HS-27A (cell line): Measurements from ENCODE around the gene AXIN1.
"Not testable (repeated sequence)": the region's sequence is repeated elsewhere in the genome, so short reads cannot be mapped to it uniquely, and the experiment has no call there.

Experiments used
- DNase-seq: peaks from one replicate; pipeline ENCODE4 v3.0.0-alpha.2; 2012; ENCODE audit warnings: low read depth, missing footprints

Gene AXIN1

GRCh38 chr16:333406-334094, 19.0 kb downstream of the AXIN1 start:
- DNase-seq: no peak

GRCh38 chr16:331181-331814, 21.2 kb downstream of the AXIN1 start:
- DNase-seq: not testable (repeated sequence)

DNA sequence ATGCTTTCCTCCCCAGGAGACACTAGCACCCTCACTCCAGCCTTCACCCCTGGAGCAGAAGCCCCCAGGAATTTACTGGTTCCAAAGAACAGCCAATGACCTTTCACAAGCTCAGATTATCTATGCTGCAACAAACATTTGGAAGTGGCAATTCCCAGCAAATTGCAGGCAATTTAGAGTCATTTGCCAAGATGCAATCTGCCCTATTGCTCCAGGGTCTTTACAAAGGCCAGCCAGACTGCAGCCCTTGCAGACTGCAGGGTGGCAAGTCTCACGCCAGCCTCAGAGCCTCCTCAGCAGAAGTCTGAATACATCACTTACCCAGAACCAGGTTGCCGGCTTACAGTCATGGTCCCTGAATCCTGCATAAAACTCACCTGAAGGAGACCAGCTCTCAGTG, 21.8 kb downstream of the AXIN1 start:
- DNase-seq: no peak

DNA sequence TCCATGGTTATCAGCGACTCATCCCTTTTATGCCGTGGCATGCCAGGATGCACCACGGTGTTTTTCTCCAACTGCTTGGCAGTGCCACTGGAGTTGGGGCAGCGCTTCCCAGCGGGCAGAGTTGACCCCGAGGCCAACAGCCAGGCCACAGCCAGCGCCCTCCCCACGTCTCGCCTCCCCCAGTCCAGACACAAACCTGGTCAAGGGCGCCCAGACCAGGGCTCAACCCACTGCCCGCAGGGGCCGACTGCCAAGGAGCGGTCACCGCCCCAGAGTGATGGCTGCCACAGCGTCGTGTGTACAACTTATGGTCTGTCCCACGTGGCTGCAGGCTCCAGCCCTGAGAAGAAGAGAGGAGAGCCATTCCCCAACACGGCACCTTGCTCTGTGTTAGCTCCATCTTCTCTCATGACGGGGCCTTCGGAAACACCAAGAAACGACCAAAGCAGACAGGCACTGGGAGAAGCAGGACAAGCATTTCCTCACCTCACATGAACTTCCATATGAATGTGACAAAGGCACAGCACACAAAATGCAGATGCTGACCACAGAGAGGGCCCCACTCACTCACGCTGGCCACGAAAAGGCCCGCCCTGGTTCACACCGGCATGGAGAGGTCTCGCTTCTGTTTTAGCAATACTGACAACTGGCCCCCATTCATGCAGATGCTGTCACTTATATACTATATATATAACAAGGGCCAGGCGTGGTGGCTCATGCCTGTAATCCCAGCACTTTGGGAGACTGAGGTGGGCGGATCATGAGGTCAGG, 27.0 kb downstream of the AXIN1 start:
- no peak for DNase-seq

DNA sequence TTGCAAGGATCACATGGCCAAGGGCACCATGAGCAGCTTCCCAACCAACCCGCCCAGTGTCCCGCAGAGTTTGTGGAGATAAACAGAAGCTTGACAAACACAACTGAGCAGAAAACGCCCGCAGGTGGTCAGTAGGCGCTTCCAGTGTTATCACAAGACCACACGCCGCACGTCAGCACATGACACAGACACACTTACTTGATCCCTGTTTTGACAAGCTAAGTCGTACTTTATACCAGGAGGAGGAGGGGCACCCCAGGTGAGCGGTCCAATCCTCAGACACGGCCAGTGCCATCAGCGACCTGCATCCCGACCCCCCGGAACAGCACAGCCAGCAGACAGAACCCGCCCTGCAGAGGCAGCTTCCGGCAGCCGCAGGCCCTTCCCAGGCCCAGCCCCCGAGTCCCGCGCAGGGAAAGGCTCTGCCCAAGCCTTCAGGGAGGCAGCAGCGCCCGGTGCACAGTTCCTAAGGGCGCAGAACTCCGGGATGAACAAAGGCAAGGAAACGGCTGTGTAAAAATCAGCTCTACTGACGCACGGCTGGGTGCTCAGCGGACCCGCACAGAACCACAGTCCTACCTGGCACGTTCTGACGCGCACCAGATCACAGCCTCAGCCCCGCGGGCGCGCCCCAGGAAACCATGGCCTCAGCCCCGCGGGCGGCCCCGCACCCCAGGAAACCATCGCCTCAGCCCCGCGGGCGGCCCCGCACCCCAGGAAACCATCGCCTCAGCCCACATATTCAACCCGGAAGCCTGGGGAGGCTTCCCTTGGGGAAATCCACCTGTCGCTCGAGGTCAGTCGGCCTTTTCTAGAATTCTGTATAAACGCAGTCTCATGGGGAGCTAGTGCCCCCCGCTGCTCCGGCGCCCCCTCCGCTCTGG, 27.8 kb downstream of the AXIN1 start:
- no peak for DNase-seq

DNA sequence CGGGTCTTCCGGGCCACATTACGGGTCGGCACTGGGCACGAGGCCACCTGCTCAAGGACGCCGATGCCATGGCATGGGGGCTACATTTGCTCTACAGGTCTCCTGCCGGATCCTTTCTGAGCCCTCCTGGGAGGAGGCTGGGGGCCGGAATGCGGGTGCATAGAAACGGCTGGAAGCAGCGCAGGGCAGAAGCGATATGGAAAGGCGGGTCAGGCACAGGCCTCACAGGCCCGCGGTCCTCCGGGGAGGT, 28.4 kb downstream of the AXIN1 start:
- DNase-seq: no peak

DNA sequence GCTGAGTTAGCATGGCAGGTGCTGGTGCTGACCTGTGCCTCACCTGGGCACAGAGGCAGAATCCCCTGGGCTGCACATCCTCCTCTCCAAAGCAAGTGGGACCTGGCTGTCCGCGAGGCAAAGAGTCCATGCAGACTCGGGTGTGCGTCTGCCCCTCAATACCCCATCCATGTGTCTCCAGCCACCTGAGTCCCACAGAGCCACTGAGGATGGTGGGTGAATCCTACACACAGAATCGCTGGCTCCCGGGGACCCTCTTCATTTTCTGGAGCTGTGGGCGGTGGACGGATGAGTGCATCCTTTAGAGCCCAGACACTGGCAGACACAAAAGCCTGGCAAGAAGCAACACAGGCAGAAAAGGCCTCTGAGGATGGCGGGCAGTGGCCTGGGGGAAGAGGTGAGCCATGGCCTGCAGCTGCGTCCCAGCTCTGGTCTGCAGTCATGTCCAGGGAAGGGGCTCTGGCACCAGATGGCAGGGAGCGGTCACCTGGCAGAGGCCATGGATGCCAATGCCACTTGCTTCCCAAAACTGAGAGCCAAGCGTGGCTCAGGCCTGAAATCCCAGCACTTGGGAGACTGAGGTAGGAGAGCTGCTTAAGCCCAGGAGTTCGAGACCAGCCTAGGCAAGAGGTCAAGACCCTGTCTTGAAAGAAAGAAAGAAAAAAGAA, 29.9 kb downstream of the AXIN1 start:
- no peak for DNase-seq

GRCh38 chr16:321532-321931, 31.0 kb downstream of the AXIN1 start:
- DNase-seq: no peak

- no peak for DNase-seq
Measured at GRCh38 chr16:320206-320605, 32.3 kb downstream of the AXIN1 start.

DNA sequence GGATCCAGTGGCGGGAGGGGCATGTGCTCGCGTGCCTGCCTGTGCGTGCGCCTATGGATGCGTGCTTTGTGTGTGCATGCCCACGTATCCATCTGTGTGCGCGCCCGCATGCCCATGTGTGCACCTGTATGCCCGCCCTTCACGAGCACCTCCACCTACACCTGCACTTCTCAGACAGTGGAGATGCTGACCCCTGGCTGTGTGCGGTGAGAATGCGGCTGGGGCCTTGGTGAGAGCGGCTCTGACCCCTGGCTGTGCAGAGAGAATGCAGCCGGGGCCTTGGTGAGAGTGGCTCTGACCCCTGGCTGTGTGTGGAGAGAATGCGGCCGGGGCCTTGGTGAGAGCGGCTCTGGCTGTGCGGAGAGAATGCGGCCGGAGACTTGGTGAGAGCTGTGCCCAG, 33.9 kb downstream of the AXIN1 start:
- no peak for DNase-seq

DNA sequence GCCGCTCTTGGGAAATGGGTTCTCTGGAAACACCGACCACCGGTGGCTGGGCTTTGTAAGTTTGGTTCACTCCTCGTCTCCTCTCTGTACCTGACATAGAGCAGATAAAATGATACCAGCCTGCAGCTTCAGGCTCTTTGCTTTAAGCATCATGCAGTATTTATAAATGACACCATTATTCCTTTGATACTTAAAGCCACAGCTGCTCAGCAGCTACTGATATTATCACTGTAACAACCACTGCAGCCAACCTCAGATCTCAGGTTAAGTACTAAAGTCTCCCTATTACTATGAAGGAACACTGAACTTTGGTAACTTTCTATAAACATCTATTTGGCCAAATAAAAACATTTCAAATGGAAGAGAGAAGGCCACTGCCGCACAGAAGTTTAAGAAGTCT, 34.9 kb downstream of the AXIN1 start:
- no peak for DNase-seq

DNA sequence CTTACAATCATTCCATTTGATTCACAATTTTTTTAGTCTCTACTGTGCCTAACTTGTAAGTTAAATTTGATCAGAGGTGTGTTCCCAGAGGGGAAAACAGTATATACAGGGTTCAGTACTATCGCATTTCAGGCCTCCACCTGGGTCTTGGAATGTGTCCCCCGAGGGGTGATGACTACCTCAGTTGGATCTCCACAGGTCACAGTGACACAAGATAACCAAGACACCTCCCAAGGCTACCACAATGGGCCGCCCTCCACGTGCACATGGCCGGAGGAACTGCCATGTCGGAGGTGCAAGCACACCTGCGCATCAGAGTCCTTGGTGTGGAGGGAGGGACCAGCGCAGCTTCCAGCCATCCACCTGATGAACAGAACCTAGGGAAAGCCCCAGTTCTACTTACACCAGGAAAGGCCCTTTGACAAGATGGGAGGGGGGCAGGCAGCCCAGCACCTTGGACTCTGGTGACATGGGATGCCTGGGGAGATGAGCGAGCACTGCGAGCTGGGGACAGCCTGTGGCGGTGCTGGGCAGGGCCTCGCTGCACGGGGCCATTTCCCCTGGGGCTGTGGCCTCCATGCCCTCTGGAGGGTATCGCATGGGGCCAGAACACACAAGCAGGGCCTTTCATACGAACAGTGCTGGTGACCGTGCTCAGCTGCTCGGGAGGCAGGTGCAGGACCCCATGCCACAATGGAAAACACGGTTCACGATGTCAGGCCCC, 35.6 kb downstream of the AXIN1 start:
- DNase-seq: no peak

GRCh38 chr16:314795-315299, 37.7 kb downstream of the AXIN1 start:
- no peak for DNase-seq

GRCh38 chr16:314351-314750, 38.2 kb downstream of the AXIN1 start:
- no peak for DNase-seq

- DNase-seq: no peak
Measured at GRCh38 chr16:311725-312124, 40.8 kb downstream of the AXIN1 start.

- no peak for DNase-seq
Measured at GRCh38 chr16:309476-309875, 43.0 kb downstream of the AXIN1 start.

DNA sequence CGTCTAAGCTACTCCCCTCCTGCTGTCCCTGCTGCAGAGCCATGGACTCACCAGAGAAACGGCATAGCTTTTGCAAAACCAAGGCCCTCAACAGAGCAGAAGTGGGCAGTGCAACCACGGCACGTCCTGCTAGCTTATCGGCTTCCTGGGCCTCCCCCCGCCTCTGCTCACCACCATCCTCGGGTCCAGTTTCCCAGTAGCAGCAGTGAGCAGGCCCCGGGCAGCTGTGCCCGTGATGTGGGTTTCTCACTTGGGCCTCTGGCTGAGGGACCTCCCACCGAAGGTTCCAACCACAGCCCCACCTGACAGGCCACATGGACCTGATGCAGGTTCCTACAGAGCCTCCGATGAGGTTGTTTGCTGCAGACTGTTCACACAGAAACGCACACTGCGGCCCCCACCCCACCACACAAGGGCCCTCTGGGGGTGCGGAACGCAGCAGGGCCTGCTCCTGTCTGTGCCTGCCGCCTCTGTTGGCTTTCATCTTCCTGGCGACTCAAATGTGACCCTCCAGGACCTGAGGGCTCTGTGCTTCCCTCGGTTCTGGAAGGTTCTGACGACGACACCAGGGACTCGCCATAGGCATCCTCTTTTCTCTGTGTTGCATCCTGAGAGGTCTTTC, 44.7 kb downstream of the AXIN1 start:
- DNase-seq: no peak

- DNase-seq: no peak
Measured at GRCh38 chr16:306911-307370, 45.6 kb downstream of the AXIN1 start.

DNA sequence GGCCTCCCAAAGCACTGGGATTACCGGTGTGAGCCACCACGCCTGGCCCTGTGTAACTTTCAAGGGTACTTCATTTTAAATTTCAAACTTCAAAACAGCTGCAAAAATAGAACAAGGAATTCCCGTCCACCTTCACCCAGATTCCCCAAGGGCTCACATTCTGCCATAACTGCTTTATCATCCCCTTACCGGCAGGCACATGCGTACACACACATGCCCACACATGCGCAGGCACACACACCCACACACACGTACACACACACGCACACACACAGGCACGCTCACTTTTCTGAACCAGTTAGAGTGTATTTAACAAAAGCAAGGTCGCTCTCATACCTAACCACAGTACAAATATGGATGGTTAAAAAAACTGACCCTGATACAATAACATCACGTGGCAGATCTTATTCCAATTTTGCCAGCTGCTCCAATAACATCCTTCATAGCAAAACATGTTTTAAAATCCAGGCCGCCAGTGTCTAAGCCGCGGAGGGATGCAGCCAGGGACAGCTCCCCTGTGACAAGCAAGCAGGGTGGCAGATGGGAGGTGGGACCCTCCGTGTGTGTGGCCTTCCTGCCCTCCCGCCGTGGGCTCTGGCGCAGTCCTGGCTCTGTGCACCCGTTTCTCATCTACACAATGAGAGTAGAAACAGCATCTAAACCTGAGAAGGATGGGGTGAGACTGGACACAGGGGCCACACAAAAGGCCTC, 46.5 kb downstream of the AXIN1 start:
- DNase-seq: no peak
